GM21526 (cell line): ENCODE results near the gene TMEM205.
"Not testable (repeated sequence)": the region's sequence is repeated elsewhere in the genome, so short reads cannot be mapped to it uniquely, and the experiment has no call there.

Experiments
- ATAC-seq: cut with Tn5 transposase; IDR thresholded peaks from one replicate; pipeline ENCODE4 v1.9.1; 2021; ENCODE audit warnings: moderate library complexity; ENCODE audit not compliant: unreplicated experiment, low FRiP score

The TMEM205 gene

DNA sequence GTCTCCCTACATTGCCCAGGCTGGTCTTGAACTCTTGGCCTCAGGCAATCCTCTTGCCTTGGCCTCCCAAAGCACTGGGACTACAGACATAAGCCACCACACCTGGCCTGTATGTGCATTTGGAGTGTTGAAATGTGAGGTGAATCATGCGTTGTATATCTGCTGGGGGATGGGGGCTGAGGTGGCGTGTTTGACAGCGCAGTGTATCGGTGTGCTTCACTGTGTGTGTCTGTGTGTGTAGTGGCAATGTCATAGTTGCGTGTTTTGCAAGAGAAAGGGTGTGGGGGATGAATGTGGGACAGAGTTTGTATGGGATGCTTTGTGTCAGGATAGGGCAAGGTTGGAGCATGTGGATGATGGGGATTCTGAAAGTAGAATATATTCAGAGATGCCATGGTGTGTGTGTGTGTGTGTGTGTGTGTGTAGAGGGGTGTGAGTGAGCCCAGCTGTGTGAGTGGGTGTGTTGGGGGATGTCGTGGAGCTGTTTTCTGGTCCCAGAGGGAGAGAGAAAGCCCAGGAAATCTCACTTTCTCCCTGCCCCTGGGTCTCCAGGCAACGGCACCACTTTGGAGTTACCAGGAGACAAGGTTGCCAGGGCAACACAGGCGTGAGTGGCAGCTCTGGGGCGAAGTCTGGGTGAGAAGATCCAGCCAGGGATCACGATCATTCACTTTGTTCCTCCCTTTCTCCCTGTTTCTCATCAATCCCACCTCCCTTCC lies 27.3 kb upstream of the TMEM205 start:
- no peak for ATAC-seq

DNA sequence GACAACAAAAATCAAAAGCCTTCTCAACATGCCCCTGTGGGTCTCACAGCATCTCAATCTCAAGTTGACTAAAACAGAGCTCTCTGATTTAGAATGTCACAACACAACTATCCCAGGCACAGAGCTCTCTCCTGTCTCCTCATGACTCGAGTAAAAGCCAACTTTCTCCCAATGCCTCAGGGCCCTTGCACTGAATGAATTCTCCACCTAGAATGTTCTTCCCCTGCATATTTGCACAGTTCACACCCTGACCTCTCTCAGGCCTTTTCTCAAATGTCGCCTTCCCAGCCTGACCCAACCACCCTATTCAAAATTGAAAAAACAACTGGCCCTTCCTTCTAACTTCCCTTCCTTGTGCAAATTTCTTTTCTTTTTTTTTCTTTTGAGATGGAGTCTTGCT lies 24.7 kb upstream of the TMEM205 start:
- ATAC-seq = no peak

DNA sequence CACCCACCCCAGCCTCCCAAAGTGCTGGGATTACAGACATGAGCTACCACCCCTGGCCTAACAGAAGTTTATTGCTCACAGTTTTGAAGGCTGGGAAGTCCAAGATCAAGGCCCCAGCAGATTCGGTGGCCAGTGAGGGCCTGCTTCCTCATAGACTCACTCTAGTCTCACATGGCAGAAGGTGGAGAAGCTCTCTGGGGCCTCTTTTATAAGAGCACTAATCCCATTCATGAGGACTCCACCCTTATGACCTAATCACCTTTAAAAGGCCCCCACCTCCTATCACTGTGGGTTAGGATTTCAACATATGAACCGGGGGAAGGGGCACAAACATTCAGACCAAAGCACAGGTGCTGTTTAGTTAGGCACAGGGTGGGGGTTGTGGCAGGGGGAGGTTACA lies 21.5 kb upstream of the TMEM205 start:
- no peak for ATAC-seq

- no peak for ATAC-seq
Measured at GRCh38 chr19:11365557-11366117, 19.6 kb upstream of the TMEM205 start.

GRCh38 chr19:11364935-11365334 lies 18.9 kb upstream of the TMEM205 start:
- no peak for ATAC-seq

DNA sequence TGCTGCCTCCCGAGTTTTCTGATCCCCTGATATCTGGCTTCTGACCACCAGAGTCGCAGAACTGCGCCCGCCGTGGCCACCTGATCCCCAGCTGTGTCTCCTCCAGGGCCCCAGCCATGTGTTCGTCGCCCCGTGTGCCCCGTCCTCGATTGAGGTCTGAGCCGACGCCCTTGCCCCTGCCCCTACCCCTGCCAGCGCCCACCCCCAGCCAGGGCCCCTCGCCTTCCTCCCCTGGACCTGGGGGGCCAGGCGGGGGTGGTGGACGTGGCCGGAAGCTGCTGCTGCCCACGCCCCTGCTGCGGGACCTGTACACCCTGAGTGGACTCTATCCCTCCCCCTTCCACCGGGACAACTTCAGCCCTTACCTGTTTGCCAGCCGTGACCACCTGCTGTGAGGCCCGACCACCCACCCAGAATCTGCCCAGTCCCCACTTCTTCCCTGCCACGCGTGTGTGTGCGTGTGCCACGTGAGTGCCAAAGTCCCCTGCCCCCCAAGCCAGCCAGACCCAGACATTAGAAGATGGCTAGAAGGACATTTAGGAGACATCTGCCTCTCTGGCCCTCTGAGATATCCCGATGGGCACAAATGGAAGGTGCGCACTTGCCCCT lies 18.3 kb upstream of the TMEM205 start:
- ATAC-seq = no peak

- ATAC-seq = no peak
Measured at GRCh38 chr19:11363881-11364280, 17.8 kb upstream of the TMEM205 start.

DNA sequence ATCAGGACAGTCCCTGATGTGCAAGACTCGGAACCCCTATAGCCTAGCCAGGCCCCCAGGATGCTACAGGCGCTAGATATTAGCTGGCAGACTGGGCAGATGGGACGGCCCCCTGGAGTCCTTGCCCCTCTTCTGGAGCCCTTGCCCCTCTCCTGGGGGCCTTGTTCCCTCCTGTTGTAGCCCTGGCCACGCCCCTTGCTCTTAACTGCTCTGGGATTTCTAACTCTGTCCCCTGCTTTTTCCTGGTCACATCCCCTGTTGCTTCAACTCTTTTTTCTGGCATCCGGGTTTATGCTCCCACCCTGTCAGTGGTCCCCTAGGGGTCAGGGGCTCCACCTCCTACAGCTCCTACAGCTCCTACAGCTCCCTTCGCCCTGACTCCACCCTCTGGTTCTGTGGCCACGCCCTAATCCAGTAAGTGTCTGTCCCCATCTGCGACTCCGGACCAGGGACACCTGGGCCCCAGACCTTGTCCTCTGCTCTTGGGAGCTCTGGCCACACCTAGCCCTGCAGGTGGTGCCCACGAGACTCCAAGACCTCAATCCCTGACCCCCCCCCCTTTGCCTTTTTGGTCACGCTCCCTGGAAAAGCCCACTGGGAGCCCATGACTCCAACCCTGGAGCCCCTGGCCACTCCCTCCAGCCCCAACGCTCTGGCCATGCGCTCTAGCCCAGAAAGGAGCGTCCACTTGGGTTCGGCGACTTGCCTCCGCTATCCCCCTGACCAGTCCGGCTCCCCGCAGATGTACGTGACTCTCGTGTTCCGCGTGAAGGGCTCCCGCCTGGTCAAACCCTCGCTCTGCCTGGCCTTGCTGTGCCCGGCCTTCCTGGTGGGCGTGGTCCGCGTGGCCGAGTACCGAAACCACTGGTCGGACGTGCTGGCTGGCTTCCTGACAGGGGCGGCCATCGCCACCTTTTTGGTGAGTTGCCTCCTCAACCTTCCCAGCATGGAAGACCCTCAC lies 16.0 kb upstream of the TMEM205 start:
- no peak for ATAC-seq

DNA sequence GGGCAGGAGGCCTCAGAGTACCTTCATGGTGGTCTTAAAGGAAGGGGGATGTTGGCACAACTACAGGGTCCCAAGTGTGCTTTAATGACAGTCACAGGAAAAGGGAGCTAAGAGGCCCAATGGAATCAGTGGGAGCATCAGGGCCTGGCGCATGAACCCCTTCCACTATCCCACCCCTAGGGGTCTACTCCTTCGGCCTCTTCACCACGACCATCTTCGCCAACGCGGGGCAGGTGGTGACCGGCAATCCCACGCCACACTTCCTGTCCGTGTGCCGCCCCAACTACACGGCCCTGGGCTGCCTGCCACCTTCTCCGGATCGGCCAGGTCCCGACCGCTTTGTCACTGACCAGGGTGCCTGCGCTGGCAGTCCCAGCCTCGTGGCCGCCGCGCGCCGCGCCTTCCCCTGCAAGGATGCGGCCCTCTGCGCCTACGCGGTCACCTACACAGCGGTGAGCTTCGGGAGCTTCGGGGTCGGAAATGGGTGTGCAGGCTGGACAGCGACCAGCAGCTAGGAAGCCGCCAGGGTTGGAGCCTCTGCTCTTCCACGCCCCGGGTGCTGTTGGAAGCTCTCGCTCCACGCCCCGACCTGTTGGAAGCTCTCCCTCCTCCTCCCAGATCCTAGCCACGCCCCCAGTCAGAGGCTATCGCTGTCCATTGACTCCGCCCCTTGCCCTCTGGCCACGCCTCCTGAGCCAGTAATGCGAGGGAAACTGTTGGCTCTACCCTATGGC lies 15.1 kb upstream of the TMEM205 start:
- no peak for ATAC-seq

DNA sequence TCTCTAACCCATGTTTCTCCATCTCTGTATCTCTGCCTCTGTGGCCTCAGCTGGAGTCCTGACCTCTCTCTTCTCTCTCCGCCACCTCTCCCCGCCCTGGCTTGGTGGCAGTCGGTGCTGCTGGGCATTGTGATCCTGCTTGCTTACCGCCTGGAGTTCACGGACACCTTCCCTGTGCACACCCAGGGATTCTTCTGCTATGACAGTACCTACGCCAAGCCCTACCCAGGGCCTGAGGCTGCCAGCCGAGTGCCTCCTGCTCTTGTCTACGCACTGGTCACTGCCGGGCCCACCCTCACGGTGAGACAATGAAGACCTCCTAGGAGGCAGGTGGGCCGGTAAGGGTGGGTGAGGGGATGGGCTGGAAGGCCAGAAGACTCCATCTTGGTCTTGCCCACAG lies 13.4 kb upstream of the TMEM205 start:
- no peak for ATAC-seq

DNA sequence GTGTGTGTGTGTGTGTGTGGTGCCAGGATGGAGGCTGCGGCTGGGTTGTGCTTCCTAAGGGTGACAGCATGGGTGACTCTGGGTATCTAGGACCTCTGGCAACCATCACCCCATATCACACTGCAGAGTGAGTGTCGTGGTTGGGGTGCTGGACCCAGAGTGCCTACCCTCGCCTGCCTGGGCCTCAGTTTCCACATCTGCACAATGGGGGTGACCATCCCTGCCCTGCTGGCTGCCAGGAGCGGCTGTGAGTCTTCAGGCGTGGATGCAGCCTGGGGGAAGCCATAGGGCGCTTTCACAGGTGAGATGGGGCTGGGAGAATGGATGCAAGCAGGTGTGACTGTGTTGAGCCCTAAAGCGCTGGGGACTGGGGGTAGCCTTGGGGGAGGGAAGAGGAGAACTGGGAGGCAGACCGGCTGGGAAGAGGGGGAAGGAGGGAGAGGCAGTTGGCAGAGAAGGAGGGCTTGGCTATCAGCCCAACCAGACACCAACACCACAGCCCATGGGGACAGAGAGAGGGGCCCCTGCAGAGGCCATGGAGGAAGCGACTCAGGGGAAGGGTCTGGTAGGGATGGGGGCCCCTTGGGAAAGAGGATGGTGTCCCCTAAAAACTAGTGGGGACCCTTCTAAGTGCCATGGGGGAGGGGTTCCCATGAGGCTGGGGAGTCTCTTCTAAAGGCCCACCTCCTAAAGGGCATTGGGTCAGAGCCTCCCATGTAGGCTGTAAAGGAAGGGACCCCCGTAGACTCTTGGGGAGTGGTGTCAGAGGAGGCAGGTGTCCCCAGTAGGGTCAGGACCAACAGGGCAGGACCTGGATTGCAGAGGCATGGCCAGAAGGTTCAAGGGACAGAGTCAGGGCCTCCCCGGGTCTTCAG lies 10.8 kb upstream of the TMEM205 start:
- no peak for ATAC-seq

DNA sequence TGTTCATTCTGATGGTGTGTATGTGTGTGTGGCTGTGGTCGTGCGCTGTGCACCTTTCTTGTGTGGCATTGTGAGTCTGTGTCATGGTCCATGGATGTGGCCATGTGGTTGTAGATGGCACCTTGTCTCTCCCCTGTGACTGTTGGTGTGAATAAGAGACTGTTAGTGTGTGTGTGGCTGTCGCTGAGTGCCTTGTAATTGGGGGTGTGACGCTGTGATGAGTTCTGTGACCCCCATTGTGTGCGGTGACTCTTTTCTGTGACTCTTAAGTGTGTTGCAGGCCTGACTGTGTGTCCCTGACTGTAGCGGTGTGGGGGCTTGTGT lies 10.0 kb upstream of the TMEM205 start:
- no peak for ATAC-seq

GRCh38 chr19:11355160-11356073 lies 9.3 kb upstream of the TMEM205 start, which contains the start of gene PLPPR2:
Gene PLPPR2, plus strand, starts transcription at chr19:11355432. Its CDS starts 2,242 bp downstream, at chr19:11357674.
- no peak for ATAC-seq

GRCh38 chr19:11354102-11354501 lies 8.0 kb upstream of the TMEM205 start:
- not testable (repeated sequence) for ATAC-seq

DNA sequence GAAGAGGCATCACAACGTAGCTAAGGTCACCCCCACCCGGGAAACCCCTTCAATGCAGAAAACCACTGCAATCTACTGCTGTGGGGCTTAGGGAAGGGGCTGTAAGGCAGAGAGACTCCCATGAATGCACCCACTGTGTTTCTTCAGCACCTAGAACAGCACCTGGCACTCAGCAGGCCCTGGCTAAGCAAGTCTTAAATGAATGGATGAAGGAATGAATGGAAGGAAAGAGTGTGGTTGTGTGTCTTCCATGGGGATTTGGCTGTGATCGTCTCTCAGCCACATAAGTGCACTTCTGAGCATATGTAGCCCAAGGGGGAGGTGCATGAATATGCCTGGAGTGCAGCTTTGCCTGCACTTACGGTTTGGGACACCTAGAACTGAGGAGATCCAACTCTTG lies 3.1 kb upstream of the TMEM205 start:
- no peak for ATAC-seq

- no peak for ATAC-seq
Measured at GRCh38 chr19:11347546-11348039, 1.5 kb upstream of the TMEM205 start.

DNA sequence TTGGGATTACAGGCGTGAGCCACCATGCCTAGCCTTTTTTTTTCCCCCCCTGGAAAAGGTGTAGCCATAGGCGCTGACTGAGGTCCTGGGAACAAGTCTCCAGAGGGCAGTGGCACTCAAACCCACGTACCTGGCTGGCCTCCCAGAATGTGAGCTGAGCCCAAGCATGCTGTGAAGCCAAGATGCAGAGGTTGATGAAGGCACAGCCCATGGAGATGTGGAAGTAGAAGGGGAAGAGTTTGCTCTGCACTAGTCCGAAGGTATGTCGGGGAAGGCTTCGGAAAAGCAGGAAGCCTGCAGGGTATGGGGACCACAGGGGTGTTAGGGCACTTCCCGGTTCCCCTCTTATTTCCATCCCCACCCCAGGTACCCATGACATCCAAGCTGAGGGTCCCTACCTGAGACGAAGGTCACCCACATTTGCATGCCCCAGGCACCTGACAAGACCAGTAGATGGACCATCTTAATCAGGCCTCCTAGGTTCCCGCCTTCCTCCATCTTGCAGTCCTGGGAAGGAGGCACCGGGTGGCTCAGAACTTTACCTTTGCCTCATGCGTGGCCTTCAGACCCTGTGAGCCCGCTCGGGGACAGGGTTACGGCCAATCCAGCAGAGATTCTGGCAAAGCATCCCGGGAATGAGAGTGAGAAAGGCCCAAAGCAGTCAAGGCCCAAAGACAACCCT lies 805 bp downstream of the TMEM205 start:
- ATAC-seq = no peak

GRCh38 chr19:11342429-11342828 lies 3.6 kb downstream of the TMEM205 start:
- ATAC-seq = no peak
